NCI-H2029 treated with DMSO at 0.1 percent for 48 hours (cell line): ENCODE measurements around the gene KCNK10.

Experiments used
- DNase-seq: peaks from one replicate; lab custom pipeline; 2025; lab: John Stamatoyannopoulos, UW

The KCNK10 gene

GRCh38 chr14:88318406-88318805 is 4.7 kb downstream of the KCNK10 start:
- no peak for DNase-seq

- no peak for DNase-seq
Measured at GRCh38 chr14:88316521-88316920, 6.5 kb downstream of the KCNK10 start.

- no peak for DNase-seq
Measured at GRCh38 chr14:88312257-88312656, 10.8 kb downstream of the KCNK10 start.

GRCh38 chr14:88311780-88312179 is 11.3 kb downstream of the KCNK10 start:
- DNase-seq: no peak

GRCh38 chr14:88310449-88310848 is 12.6 kb downstream of the KCNK10 start:
- no peak for DNase-seq

GRCh38 chr14:88310021-88310420 is 13.0 kb downstream of the KCNK10 start:
- no peak for DNase-seq

- no peak for DNase-seq
Measured at GRCh38 chr14:88305528-88306322, 17.3 kb downstream of the KCNK10 start.

- no peak for DNase-seq
Measured at GRCh38 chr14:88303041-88303440, 20.0 kb downstream of the KCNK10 start.

GRCh38 chr14:88301381-88301780 is 21.7 kb downstream of the KCNK10 start:
- no peak for DNase-seq

GRCh38 chr14:88300817-88301216 is 22.3 kb downstream of the KCNK10 start:
- no peak for DNase-seq

GRCh38 chr14:88299865-88300530 is 23.1 kb downstream of the KCNK10 start:
- no peak for DNase-seq

- DNase-seq: no peak
Measured at GRCh38 chr14:88297306-88297705, 25.8 kb downstream of the KCNK10 start.

- no peak for DNase-seq
Measured at GRCh38 chr14:88296351-88296750, 26.7 kb downstream of the KCNK10 start.

- no peak for DNase-seq
Measured at GRCh38 chr14:88289996-88290395, 33.1 kb downstream of the KCNK10 start.

GRCh38 chr14:88289234-88289633 is 33.8 kb downstream of the KCNK10 start:
- no peak for DNase-seq

GRCh38 chr14:88286309-88286708 is 36.8 kb downstream of the KCNK10 start:
- no peak for DNase-seq

- DNase-seq: no peak
Measured at GRCh38 chr14:88281447-88281846, 41.6 kb downstream of the KCNK10 start.

GRCh38 chr14:88276923-88277596 is 46.0 kb downstream of the KCNK10 start:
- DNase-seq: no peak

- no peak for DNase-seq
Measured at GRCh38 chr14:88272390-88273269, 50.4 kb downstream of the KCNK10 start.

GRCh38 chr14:88271205-88271604 is 51.9 kb downstream of the KCNK10 start:
- DNase-seq: no peak

GRCh38 chr14:88270776-88271175 is 52.3 kb downstream of the KCNK10 start:
- DNase-seq: no peak

GRCh38 chr14:88269806-88270420 is 53.2 kb downstream of the KCNK10 start:
- DNase-seq: no peak
